ENCODE measurements around the gene SBNO1.
"Not testable (repeated sequence)": the region's sequence is repeated elsewhere in the genome, so short reads cannot be mapped to it uniquely, and the experiment has no call there.

- not testable (repeated sequence) for TF ChIP-seq POLR2A (IDR thresholded peaks at IDR 0.05; ENCODE audit: low read length); GATA1 (IDR thresholded peaks at IDR 0.05; ENCODE audit: low read depth, low read length)
Measured at GRCh38 chr12:123248996-123249741, 115.5 kb downstream of the SBNO1 start.

Measured in erythroblast (primary cell).